ENCODE data around the gene PLPP1. TPM values are rescaled to one million over a fixed set of nuclear protein-coding genes. Genes with fewer than 3 reads are reported as not detected.

The PLPP1 gene
- total and polyA plus RNA-seq, 2 of the 13 experiments (the other 11 are each of a cell fraction or from before 2014, with no cell fraction given) = 7.3 to 12.1 TPM

- TF ChIP-seq ZNF598 (CRISPR knock-in tag; IDR thresholded peaks at IDR 0.05; ENCODE audit: borderline replicate concordance) (no peak), ZNF776 (CRISPR knock-in tag; IDR thresholded peaks at IDR 0.05) (no peak), RBM39 (IDR thresholded peaks at IDR 0.05; ENCODE audit: low read depth, low read length, poor library complexity, severe bottlenecking) (no peak), MXD4 (CRISPR knock-in tag; IDR thresholded peaks at IDR 0.05) (no peak), ZSCAN30 (CRISPR knock-in tag; IDR thresholded peaks at IDR 0.05) (no peak), ZNF781 (CRISPR knock-in tag; IDR thresholded peaks at IDR 0.05; ENCODE audit: borderline replicate concordance, not compliant biosample characterization) (no peak), ZNF589 (CRISPR knock-in tag; conservative IDR thresholded peaks at IDR 0.05) (no peak), HDAC2 (CRISPR knock-in tag; IDR thresholded peaks at IDR 0.05) (no peak), TMF1 (CRISPR knock-in tag; IDR thresholded peaks at IDR 0.05; ENCODE audit: low read depth) (no peak), REST (IDR thresholded peaks at IDR 0.05; ENCODE audit: borderline replicate concordance in 1 of 2, low read depth in 1 of 2, low read length in 2 of 2) (no peak), GATAD1 (CRISPR knock-in tag; IDR thresholded peaks at IDR 0.05) (no peak), PHF20 (CRISPR knock-in tag; IDR thresholded peaks at IDR 0.05) (no peak), ZNF629 (CRISPR knock-in tag; conservative IDR thresholded peaks at IDR 0.05) (no peak), MBD4 (IDR thresholded peaks at IDR 0.05; ENCODE audit: borderline replicate concordance, low read length) (no peak), STAG1 (CRISPR knock-in tag; IDR thresholded peaks at IDR 0.05) (0 out of 2 replicates have a peak, but pooled peaks have one; percentile 19), BRCA1 (CRISPR knock-in tag; IDR thresholded peaks at IDR 0.05) (no peak), BORCS8-MEF2B (CRISPR knock-in tag; IDR thresholded peaks at IDR 0.05) (no peak), ZNF576 (CRISPR knock-in tag; IDR thresholded peaks at IDR 0.05) (no peak), HES4 (CRISPR knock-in tag; IDR thresholded peaks at IDR 0.05; ENCODE audit: borderline replicate concordance) (no peak)
- TF ChIP-seq, protein P1, sequence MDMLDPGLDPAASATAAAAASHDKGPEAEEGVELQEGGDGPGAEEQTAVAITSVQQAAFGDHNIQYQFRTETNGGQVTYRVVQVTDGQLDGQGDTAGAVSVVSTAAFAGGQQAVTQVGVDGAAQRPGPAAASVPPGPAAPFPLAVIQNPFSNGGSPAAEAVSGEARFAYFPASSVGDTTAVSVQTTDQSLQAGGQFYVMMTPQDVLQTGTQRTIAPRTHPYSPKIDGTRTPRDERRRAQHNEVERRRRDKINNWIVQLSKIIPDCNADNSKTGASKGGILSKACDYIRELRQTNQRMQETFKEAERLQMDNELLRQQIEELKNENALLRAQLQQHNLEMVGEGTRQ (IDR thresholded peaks at IDR 0.05; ENCODE audit: low read depth, low read length) = no peak
- TF ChIP-seq, protein P1 (CRISPR knock-in tag; IDR thresholded peaks at IDR 0.05; ENCODE audit: borderline replicate concordance) = no peak
These were observed 105.0 kb downstream of the PLPP1 start (continued) for GRCh38 chr5:55429613-55430253.

Measured in HepG2 (cell line).